Sigmoid colon (tissue), 4 donors: ENCODE data around the gene ZNF787.

Experiments
- CTCF ChIP-seq, 4 experiments: fragments of 450-650 bp in 3 of 4; fragments of 200-600 bp in 1 of 4; IDR thresholded peaks; one replicate each; pipeline ENCODE4 v1.5.1; 2016 to 2019; ENCODE audit warnings: antibody characterized with exemption in 4 of 4, mild to moderate bottlenecking in 3 of 4, moderate library complexity in 2 of 4
- EP300 ChIP-seq, 4 donors: sonication (generic); formaldehyde crosslinking; IDR thresholded peaks; one replicate each; pipeline ENCODE4 v1.6.1; 2017; ENCODE audit warnings: antibody characterized with exemption in 4 of 4
- POLR2A ChIP-seq, 2 donors: fragments of 450-650 bp; IDR thresholded peaks; one replicate each; pipeline ENCODE4 v1.6.1; 2016; ENCODE audit warnings: antibody characterized with exemption in 2 of 2, mild to moderate bottlenecking in 2 of 2, moderate library complexity in 2 of 2
- POLR2AphosphoS5 ChIP-seq, 4 donors: sonication (generic); formaldehyde crosslinking; IDR thresholded peaks; one replicate each; pipeline ENCODE4 v1.6.1; 2017; ENCODE audit warnings: antibody characterized with exemption in 4 of 4

- TF ChIP-seq CTCF (IDR thresholded peaks at IDR 0.05) (no peak), POLR2AphosphoS5 (IDR thresholded peaks at IDR 0.05) (no peak), EP300 (IDR thresholded peaks at IDR 0.05) (no peak), POLR2A (IDR thresholded peaks at IDR 0.05) (no peak)
These were observed 33.2 kb downstream of the ZNF787 start for GRCh38 chr19:56087647-56088496.
